HEK293T (cell line): ENCODE data around the gene RB1.

Experiments
- BHLHE40 ChIP-seq: fragments of 450-650 bp; IDR thresholded peaks from 2 replicates; pipeline ENCODE4 v1.6.1; 2016; ENCODE audit warnings: mild to moderate bottlenecking, moderate library complexity, borderline replicate concordance
- ELF4 ChIP-seq: fragments of 450-650 bp; IDR thresholded peaks from 2 replicates; pipeline ENCODE4 v1.6.1; 2017; ENCODE audit warnings: antibody characterized with exemption
- FOXK2 ChIP-seq: fragments of 450-650 bp; IDR thresholded peaks from 2 replicates; pipeline ENCODE4 v1.6.1; 2016; ENCODE audit warnings: mild to moderate bottlenecking
- SP1 ChIP-seq: fragments of 450-650 bp; IDR thresholded peaks from 2 replicates; pipeline ENCODE4 v1.6.1; 2017

DNA sequence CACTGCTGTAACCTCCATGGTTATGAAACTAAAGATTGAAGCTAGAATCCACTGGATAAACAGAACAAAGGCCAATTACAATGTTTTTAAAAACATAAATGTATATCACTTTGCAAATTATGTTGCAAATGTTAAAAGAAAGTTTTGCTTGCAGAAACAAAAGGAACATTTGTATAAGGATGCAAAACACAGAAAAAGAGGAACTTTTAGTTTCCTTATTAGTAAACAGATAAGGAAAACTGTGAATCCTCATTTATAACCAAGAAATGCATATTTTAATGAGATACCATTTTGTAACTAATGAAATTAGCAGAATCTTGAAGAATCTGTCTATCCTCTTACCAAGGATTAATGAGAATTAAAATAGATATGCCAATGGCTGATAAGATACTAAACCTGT lies 77.0 kb downstream of the RB1 start:
- TF ChIP-seq FOXK2 (no peak), ELF4 (no peak), SP1 (no peak), BHLHE40 (no peak)
